ENCODE results near the gene NAPEPLD. TPM values are rescaled to one million over a fixed set of nuclear protein-coding genes. Genes with fewer than 3 reads are reported as not detected.

NAPEPLD gene
- total and polyA plus RNA-seq, 2 experiments from 2014 or later: 9.4 to 10.7 TPM

DNA sequence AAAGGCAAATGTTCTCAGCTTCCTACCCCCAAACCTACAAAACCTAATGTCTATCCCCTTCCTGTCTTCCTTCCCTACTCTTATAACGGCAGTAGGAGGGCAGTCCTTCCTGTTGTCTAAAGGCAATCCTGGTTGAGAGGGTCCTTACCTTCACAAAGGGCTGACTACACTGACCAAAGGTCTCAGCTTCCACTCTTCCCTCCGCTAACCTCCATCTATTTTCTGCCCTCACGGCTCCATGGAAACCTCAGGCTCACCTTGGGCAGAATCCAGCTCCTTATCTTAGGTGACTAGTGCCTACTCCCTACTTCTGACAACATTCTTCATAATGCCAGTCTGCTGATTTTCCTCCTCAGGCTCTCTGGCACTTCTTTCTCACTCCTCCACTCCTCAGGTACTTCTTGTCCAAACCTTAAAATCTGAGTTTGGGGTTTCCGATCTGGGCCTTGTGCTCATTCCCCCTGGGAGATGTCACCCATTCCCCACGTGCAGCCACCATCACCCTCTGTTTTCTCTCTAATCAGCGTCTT, 74.8 kb downstream of the NAPEPLD start:
- H2AFZ ChIP-seq: peak overlapping the region; percentile 99
- H3K27me3 Mint-ChIP-seq (ENCODE audit: insufficient read depth, low read depth, poor library complexity): peaks cover 11% of the 10 kb centered on the region

DNA sequence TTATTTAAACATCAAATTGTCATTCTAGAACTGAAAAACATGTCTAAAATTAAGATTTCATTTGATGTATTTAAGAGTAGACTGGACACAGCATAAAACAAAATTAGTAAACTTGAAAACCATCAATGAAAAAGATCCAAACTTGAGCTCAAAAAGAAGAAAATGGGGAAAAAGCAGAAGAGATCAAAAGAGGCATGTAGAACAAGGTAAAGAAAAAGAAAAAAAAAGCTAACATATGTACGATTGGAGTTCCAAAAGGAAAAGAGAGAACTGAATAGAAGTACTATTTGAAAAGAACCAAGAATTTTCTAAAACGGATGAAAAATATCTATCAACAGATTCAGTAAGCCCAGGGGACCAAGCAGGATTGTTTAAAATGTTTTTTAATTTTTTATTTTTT, 77.9 kb downstream of the NAPEPLD start:
- H4K20me1 ChIP-seq (replicated peaks; ENCODE audit: insufficient read depth): no peaks in the 10 kb centered on the region
- Mint-ChIP-seq H3K27ac (no peak overlapping the region), H3K27me3 (ENCODE audit: insufficient read depth, low read depth, poor library complexity) (peaks cover 6% of the 10 kb centered on the region), H3K9me3 (peaks cover 22% of the 10 kb centered on the region), H3K4me3 (no peak overlapping the region; the same call in 2 of the 3 replicates), H3K36me3 (ENCODE audit: low read depth) (peaks cover 13% of the 10 kb centered on the region), H3K4me1 (peaks cover 11% of the 10 kb centered on the region)
- DNase-seq (ENCODE audit: low spot score) (no peak), ATAC-seq (no peak)
- H3K4me1 ChIP-seq (ENCODE audit: insufficient read depth): peaks cover 2% of the 10 kb centered on the region; the same call in 1 of the 2 replicates
- H3K79me2 ChIP-seq (replicated peaks; ENCODE audit: insufficient read depth): peaks cover 6% of the 10 kb centered on the region
- H3K36me3 ChIP-seq (ENCODE audit: insufficient read depth): no peaks in the 10 kb centered on the region
- no peak overlapping the region for H3K27ac ChIP-seq (ENCODE audit: low read depth)
- no peak overlapping the region for H3K4me2 ChIP-seq
- no peak overlapping the region for H3K4me3 ChIP-seq
- TF ChIP-seq POLR2AphosphoS5 (IDR thresholded peaks at IDR 0.05; ENCODE audit: low read depth) (no peak), JUNB (IDR thresholded peaks at IDR 0.05; ENCODE audit: unreplicated experiment) (no peak)
- no peaks in the 10 kb centered on the region for H3K9me2 ChIP-seq (ENCODE audit: insufficient read depth)
- H3F3A ChIP-seq (replicated peaks; ENCODE audit: low read depth): 0 out of 2 replicates have a peak, but pooled peaks cover 4% of the 10 kb centered on the region
- H2AFZ ChIP-seq: no peak overlapping the region
- H3K27me3 ChIP-seq (ENCODE audit: insufficient read depth): no peaks in the 10 kb centered on the region

More for the DNA sequence above, 74.8 kb downstream of the NAPEPLD start:
- H3K36me3 ChIP-seq (ENCODE audit: insufficient read depth): no peaks in the 10 kb centered on the region
- no peaks in the 10 kb centered on the region for H3K9me2 ChIP-seq (ENCODE audit: insufficient read depth)
- peaks cover 9% of the 10 kb centered on the region; the same call in 1 of the 3 replicates for H3K9me3 Mint-ChIP-seq
- H3K4me1 Mint-ChIP-seq: peaks cover 15% of the 10 kb centered on the region
- no peaks in the 10 kb centered on the region for H4K20me1 ChIP-seq (replicated peaks; ENCODE audit: insufficient read depth)
- peak overlapping the region; percentile 100 for H3K4me3 ChIP-seq
- peaks cover 6% of the 10 kb centered on the region; the same call in 1 of the 2 replicates for H3K4me1 ChIP-seq (ENCODE audit: insufficient read depth)
- TF ChIP-seq EZH2 (IDR thresholded peaks at IDR 0.05; ENCODE audit: low read depth, unreplicated experiment) (no peak), POLR2AphosphoS5 (IDR thresholded peaks at IDR 0.05; ENCODE audit: low read depth) (no peak; the same call in 1 of the 2 replicates), STAT1 (IDR thresholded peaks at IDR 0.05; ENCODE audit: unreplicated experiment) (no peak), ZNF331 (CRISPR knock-in tag; IDR thresholded peaks at IDR 0.05; ENCODE audit: low read depth) (no peak), EZH2phosphoT487 (IDR thresholded peaks at IDR 0.05; ENCODE audit: unreplicated experiment) (no peak), JUNB (IDR thresholded peaks at IDR 0.05; ENCODE audit: unreplicated experiment) (no peak)
- TF ChIP-seq, protein P1, sequence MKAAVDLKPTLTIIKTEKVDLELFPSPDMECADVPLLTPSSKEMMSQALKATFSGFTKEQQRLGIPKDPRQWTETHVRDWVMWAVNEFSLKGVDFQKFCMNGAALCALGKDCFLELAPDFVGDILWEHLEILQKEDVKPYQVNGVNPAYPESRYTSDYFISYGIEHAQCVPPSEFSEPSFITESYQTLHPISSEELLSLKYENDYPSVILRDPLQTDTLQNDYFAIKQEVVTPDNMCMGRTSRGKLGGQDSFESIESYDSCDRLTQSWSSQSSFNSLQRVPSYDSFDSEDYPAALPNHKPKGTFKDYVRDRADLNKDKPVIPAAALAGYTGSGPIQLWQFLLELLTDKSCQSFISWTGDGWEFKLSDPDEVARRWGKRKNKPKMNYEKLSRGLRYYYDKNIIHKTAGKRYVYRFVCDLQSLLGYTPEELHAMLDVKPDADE (IDR thresholded peaks at IDR 0.05): no peak
- TF ChIP-seq, protein P2, sequence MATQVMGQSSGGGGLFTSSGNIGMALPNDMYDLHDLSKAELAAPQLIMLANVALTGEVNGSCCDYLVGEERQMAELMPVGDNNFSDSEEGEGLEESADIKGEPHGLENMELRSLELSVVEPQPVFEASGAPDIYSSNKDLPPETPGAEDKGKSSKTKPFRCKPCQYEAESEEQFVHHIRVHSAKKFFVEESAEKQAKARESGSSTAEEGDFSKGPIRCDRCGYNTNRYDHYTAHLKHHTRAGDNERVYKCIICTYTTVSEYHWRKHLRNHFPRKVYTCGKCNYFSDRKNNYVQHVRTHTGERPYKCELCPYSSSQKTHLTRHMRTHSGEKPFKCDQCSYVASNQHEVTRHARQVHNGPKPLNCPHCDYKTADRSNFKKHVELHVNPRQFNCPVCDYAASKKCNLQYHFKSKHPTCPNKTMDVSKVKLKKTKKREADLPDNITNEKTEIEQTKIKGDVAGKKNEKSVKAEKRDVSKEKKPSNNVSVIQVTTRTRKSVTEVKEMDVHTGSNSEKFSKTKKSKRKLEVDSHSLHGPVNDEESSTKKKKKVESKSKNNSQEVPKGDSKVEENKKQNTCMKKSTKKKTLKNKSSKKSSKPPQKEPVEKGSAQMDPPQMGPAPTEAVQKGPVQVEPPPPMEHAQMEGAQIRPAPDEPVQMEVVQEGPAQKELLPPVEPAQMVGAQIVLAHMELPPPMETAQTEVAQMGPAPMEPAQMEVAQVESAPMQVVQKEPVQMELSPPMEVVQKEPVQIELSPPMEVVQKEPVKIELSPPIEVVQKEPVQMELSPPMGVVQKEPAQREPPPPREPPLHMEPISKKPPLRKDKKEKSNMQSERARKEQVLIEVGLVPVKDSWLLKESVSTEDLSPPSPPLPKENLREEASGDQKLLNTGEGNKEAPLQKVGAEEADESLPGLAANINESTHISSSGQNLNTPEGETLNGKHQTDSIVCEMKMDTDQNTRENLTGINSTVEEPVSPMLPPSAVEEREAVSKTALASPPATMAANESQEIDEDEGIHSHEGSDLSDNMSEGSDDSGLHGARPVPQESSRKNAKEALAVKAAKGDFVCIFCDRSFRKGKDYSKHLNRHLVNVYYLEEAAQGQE (IDR thresholded peaks at IDR 0.05; ENCODE audit: unreplicated experiment): no peak
- H3K27ac ChIP-seq (ENCODE audit: low read depth): 0 out of 2 replicates have a peak overlapping the region, but pooled peaks have one; percentile 42
- peak overlapping the region; percentile 93 for H3K4me2 ChIP-seq
- ATAC-seq (peak; percentile 13), DNase-seq (ENCODE audit: low spot score) (peak; percentile 39)
- peaks cover 36% of the 10 kb centered on the region for H3K79me2 ChIP-seq (replicated peaks; ENCODE audit: insufficient read depth)
- no peaks in the 10 kb centered on the region for H3K27me3 ChIP-seq (ENCODE audit: insufficient read depth)
- H3K4me3 Mint-ChIP-seq: peak overlapping the region; percentile 91
- 0 out of 2 replicates have a peak, but pooled peaks cover 4% of the 10 kb centered on the region for H3F3A ChIP-seq (replicated peaks; ENCODE audit: low read depth)
- peaks cover 8% of the 10 kb centered on the region; the same call in 2 of the 3 replicates for H3K36me3 Mint-ChIP-seq (ENCODE audit: low read depth)
- peak overlapping the region; percentile 82; the same call in 1 of the 2 replicates for H3K27ac Mint-ChIP-seq

Data from GM23338 (cell line).